Epithelial cell of esophagus (primary cell): ENCODE measurements around the gene RAB40C.

Source experiments
- DNase-seq: peaks from one replicate; pipeline ENCODE4 v3.0.0; 2010; ENCODE audit warnings: low read depth
- H3K4me3 ChIP-seq: 2 replicates; pipeline ENCODE4 v1.5.1; 2011; ENCODE audit warnings: mild to moderate bottlenecking, low read length, control low read depth
- TF ChIP-seq, protein P1 (sequence below): IDR thresholded peaks from 2 replicates; pipeline ENCODE4 v1.5.1; 2011; ENCODE audit warnings: low read depth, mild to moderate bottlenecking, low read length, control low read depth, inconsistent platforms; ENCODE audit not compliant: insufficient read depth; ENCODE audit errors: missing control alignments

Gene RAB40C

GRCh38 chr16:668519-669171, 78.8 kb downstream of the RAB40C start:
- TF ChIP-seq, protein P1, sequence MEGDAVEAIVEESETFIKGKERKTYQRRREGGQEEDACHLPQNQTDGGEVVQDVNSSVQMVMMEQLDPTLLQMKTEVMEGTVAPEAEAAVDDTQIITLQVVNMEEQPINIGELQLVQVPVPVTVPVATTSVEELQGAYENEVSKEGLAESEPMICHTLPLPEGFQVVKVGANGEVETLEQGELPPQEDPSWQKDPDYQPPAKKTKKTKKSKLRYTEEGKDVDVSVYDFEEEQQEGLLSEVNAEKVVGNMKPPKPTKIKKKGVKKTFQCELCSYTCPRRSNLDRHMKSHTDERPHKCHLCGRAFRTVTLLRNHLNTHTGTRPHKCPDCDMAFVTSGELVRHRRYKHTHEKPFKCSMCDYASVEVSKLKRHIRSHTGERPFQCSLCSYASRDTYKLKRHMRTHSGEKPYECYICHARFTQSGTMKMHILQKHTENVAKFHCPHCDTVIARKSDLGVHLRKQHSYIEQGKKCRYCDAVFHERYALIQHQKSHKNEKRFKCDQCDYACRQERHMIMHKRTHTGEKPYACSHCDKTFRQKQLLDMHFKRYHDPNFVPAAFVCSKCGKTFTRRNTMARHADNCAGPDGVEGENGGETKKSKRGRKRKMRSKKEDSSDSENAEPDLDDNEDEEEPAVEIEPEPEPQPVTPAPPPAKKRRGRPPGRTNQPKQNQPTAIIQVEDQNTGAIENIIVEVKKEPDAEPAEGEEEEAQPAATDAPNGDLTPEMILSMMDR = no peak
- H3K4me3 ChIP-seq = peak overlapping the region; percentile 76
- DNase-seq = no peak

GRCh38 chr16:669666-670065, 79.8 kb downstream of the RAB40C start:
- no peak overlapping the region for H3K4me3 ChIP-seq
- DNase-seq = no peak
- TF ChIP-seq, protein P1 = no peak

GRCh38 chr16:670485-671352, 80.9 kb downstream of the RAB40C start:
- TF ChIP-seq, protein P1 = no peak
- no peak for DNase-seq

DNA sequence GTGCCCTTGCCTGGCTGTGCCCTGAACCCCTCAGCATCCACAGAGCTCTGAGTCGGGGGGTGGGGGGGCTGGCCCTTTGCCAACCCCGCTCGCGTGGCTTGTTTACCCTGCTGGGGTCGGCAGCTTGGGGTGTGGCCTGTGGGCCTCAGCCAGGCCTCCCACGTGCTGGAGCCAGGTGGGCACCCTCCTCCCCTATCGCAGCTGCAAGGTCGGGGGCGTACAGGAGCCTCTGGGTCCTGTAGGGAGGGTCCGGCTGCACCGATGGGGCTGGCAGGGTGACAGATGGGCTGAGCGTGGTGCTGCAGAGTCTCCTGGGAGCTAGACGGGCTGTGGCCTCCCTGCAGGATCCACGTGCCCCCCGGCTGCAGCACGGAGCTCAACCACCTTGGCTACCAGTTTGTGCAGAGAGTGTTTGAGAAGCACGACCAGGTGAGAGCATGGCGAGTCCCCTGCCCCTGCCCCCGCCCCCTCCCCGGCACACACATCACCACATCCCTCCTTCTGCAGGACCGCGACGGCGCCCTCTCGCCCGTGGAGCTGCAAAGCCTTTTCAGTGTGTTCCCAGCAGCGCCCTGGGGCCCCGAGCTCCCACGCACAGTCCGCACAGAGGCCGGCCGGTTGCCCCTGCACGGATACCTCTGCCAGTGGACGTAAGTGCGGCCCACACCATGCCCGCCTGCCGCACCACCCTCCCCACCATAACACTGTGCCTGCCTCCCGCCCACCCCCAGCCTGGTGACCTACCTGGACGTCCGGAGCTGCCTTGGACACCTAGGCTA, 81.7 kb downstream of the RAB40C start:
- DNase-seq = no peak
- TF ChIP-seq, protein P1 = no peak
- no peak overlapping the region for H3K4me3 ChIP-seq

More at GRCh38 chr16:670485-671352, 80.9 kb downstream of the RAB40C start:
- no peak overlapping the region for H3K4me3 ChIP-seq

DNA sequence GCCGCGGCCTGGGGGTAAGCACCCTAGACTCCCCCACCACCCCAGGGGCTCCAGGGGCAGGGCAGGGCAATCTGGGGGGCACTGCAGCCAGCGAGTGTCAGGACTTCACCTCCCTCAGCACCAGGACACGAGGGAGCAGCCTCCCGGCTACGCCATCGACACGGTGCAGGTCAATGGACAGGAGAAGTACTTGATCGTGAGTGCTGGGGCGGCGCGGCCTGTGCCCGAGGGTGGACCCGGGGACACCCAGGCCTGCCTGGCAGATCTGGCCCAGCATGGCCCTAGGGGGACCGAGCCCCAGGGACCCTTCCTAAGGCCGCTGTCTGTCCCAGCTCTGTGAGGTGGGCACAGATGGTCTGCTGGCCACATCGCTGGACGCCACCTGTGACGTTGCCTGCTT, 82.5 kb downstream of the RAB40C start:
- no peak overlapping the region for H3K4me3 ChIP-seq
- DNase-seq = no peak
- TF ChIP-seq, protein P1 = no peak

GRCh38 chr16:672851-673250, 83.0 kb downstream of the RAB40C start:
- TF ChIP-seq, protein P1 = no peak
- DNase-seq = no peak
- no peak overlapping the region for H3K4me3 ChIP-seq
